HL-60 (cell line): ENCODE results near the gene THSD7A.

ENCODE experiments used
- CTCF ChIP-seq: IDR thresholded peaks from one replicate; pipeline ENCODE4 v1.5.1; 2011; ENCODE audit warnings: low read length, control low read depth, inconsistent platforms; ENCODE audit not compliant: insufficient read depth
- GABPA ChIP-seq: IDR thresholded peaks from 2 replicates; pipeline ENCODE4 v1.6.1; 2012; ENCODE audit warnings: low read depth
- POLR2AphosphoS5 ChIP-seq: IDR thresholded peaks from 2 replicates; pipeline ENCODE4 v1.6.1; 2012; ENCODE audit warnings: low read depth

DNA sequence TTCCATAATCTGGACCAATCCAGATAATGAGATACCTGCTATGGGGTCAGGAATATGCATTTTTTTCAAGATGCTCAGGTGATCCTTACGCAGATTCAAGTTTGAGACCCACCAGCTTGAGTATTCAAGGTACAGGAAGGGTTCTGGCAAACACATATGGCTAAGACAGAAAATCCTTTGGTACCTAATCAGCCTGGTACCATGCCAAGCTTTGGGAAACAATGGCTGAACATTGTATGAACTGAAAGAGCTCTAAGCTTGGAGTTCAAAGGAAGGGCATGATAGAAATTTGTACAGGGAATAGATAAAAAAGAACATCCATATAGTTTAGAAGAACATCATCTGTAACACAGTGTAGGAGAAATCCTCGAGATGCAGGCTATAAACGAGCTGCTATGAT is 382.7 kb downstream of the THSD7A start:
- TF ChIP-seq CTCF (no peak), GABPA (no peak), POLR2AphosphoS5 (no peak)
